ENCODE measurements around the gene NCOA1. TPM values are rescaled to one million over a fixed set of nuclear protein-coding genes. Genes with fewer than 3 reads are reported as not detected.

The NCOA1 gene
- total RNA-seq, 1 experiment from 2014 or later, result 11.6 TPM

DNA sequence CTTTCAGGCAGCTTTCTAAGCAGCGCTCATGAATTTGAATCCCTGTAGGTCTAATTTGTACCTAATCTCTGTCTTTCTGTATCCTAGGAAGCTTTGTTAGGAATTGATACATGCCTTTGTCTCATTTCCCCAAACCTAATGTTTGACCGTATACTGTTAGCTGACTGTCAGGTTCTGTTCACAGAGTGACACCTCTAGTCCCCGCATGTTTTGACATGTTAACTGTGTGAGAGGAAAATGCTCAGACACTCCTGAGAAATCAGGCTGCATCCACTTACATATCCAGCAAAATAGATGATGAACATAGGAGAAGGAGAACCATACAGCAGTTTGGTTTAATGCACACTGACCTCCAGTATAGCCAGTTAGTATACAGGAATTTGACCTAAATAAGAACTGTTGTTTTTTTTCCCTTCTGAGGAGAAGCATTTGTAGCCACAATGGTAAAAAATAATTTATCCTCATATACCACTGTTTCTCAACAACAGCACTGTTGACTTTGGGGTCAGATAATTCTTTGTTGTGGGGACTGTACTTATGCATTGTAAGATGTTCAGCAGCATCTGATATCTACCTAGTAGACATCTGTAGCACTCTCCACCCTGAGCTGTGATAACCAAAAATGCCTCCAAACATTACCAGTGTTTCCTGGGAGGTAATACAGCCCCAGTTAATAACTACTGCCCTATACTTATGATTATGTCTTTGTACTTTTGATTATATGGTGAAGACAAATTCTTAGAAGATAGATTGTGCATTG is 130.9 kb downstream of the NCOA1 start:
- H3K36me3 ChIP-seq (ENCODE audit: low read depth), result no peaks in the 10 kb centered on the region
- no peaks in the 10 kb centered on the region; the same call in none of the 2 replicates for H3K9me2 ChIP-seq (ENCODE audit: insufficient read depth)
- H2AFZ ChIP-seq, result no peak overlapping the region
- no peaks in the 10 kb centered on the region for H3F3A ChIP-seq (ENCODE audit: insufficient read depth, low read depth)
- POLR2A ChIA-PET (ENCODE audit: unreplicated experiment), result no interaction called here
- CTCF ChIA-PET, result no interaction called here
- no peaks in the 10 kb centered on the region for H3K27me3 ChIP-seq (ENCODE audit: insufficient read depth, low read depth)
- DNase-seq, result no peak
- H3K27ac ChIP-seq, result no peak overlapping the region
- H3K4me2 ChIP-seq, result no peak overlapping the region
- H4K20me1 ChIP-seq (ENCODE audit: insufficient read depth), result peaks cover 5% of the 10 kb centered on the region; the same call in 1 of the 2 replicates
- no peaks in the 10 kb centered on the region for H3K9me3 ChIP-seq (ENCODE audit: insufficient read depth, low read depth)
- intact Hi-C loops (cut with micrococcal nuclease; ENCODE audit: unreplicated experiment), result no loop called here
- BruUV-seq (replicated peaks), result no TSS peak
- TF ChIP-seq, protein P1, sequence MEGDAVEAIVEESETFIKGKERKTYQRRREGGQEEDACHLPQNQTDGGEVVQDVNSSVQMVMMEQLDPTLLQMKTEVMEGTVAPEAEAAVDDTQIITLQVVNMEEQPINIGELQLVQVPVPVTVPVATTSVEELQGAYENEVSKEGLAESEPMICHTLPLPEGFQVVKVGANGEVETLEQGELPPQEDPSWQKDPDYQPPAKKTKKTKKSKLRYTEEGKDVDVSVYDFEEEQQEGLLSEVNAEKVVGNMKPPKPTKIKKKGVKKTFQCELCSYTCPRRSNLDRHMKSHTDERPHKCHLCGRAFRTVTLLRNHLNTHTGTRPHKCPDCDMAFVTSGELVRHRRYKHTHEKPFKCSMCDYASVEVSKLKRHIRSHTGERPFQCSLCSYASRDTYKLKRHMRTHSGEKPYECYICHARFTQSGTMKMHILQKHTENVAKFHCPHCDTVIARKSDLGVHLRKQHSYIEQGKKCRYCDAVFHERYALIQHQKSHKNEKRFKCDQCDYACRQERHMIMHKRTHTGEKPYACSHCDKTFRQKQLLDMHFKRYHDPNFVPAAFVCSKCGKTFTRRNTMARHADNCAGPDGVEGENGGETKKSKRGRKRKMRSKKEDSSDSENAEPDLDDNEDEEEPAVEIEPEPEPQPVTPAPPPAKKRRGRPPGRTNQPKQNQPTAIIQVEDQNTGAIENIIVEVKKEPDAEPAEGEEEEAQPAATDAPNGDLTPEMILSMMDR (conservative IDR thresholded peaks at IDR 0.05), result no peak
- no peak for TF ChIP-seq EZH2 (IDR thresholded peaks at IDR 0.05; ENCODE audit: low read depth)
- no peak overlapping the region for H3K4me3 ChIP-seq
- no peaks in the 10 kb centered on the region for H3K79me2 ChIP-seq (ENCODE audit: low read depth)
- no peaks in the 10 kb centered on the region for H3K4me1 ChIP-seq (replicated peaks; ENCODE audit: insufficient read depth)

- peaks cover 5% of the 10 kb centered on the region; the same call in 1 of the 2 replicates for H4K20me1 ChIP-seq (ENCODE audit: insufficient read depth)
- ChIA-PET POLR2A (ENCODE audit: unreplicated experiment) (interaction anchor here (0.6 kb wide), 1 partner anchor 202 kb away, joined by 7 read pairs; no protein-coding TSS in a partner anchor), CTCF (no interaction called here)
- no peaks in the 10 kb centered on the region for H3K27me3 ChIP-seq (ENCODE audit: insufficient read depth, low read depth)
- H2AFZ ChIP-seq, result no peak overlapping the region
- BruUV-seq (replicated peaks), result no TSS peak
- H3F3A ChIP-seq (ENCODE audit: insufficient read depth, low read depth), result no peaks in the 10 kb centered on the region
- no peak for DNase-seq
- intact Hi-C loops (cut with micrococcal nuclease; ENCODE audit: unreplicated experiment), result no loop called here
- H3K79me2 ChIP-seq (ENCODE audit: low read depth), result no peaks in the 10 kb centered on the region
- no peak overlapping the region for H3K4me2 ChIP-seq
- H3K36me3 ChIP-seq (ENCODE audit: low read depth), result no peaks in the 10 kb centered on the region
- TF ChIP-seq EZH2 (IDR thresholded peaks at IDR 0.05; ENCODE audit: low read depth), result no peak
- TF ChIP-seq, protein P1 (conservative IDR thresholded peaks at IDR 0.05), result no peak
- H3K4me1 ChIP-seq (replicated peaks; ENCODE audit: insufficient read depth), result no peaks in the 10 kb centered on the region
- no peak overlapping the region for H3K4me3 ChIP-seq
- H3K27ac ChIP-seq, result no peak overlapping the region
- no peaks in the 10 kb centered on the region for H3K9me3 ChIP-seq (ENCODE audit: insufficient read depth, low read depth)
- no peaks in the 10 kb centered on the region; the same call in 1 of the 2 replicates for H3K9me2 ChIP-seq (ENCODE audit: insufficient read depth)
Observed at GRCh38 chr2:24623535-24623934, 132.5 kb downstream of the NCOA1 start.

DNA sequence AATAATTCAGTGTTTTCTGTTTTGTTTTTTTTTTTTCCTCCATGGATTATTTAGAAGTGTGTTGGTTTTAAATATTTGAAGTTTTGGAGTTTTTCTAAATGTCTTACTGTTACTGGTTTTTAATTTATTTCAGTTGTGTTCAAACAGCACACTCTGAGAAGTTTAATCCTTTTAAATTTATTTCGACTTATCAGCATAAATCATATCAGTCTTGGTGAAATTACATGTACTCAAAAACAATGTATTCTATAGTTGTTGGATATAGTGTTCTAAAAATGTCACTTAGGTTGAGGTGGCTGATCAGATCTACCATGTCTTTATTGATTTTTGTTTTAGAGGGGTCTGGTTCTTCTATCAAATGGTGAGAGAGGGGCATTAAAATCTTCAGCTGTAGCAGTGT is 134.7 kb downstream of the NCOA1 start:
- no peaks in the 10 kb centered on the region for H3F3A ChIP-seq (ENCODE audit: insufficient read depth, low read depth)
- BruUV-seq (replicated peaks), result no TSS peak
- H3K9me2 ChIP-seq (ENCODE audit: insufficient read depth), result no peaks in the 10 kb centered on the region; the same call in 1 of the 2 replicates
- DNase-seq, result no peak
- H3K79me2 ChIP-seq (ENCODE audit: low read depth), result no peaks in the 10 kb centered on the region
- H3K4me2 ChIP-seq, result no peak overlapping the region
- no peaks in the 10 kb centered on the region for H3K4me1 ChIP-seq (replicated peaks; ENCODE audit: insufficient read depth)
- TF ChIP-seq EZH2 (IDR thresholded peaks at IDR 0.05; ENCODE audit: low read depth), result no peak
- TF ChIP-seq, protein P1 (conservative IDR thresholded peaks at IDR 0.05), result no peak
- no peak overlapping the region for H3K4me3 ChIP-seq
- H4K20me1 ChIP-seq (ENCODE audit: insufficient read depth), result no peaks in the 10 kb centered on the region
- intact Hi-C loops (cut with micrococcal nuclease; ENCODE audit: unreplicated experiment), result no loop called here
- CTCF ChIA-PET, result no interaction called here
- no peak overlapping the region for H3K27ac ChIP-seq
- POLR2A ChIA-PET (ENCODE audit: unreplicated experiment), result no interaction called here
- H2AFZ ChIP-seq, result no peak overlapping the region
- H3K36me3 ChIP-seq (ENCODE audit: low read depth), result no peaks in the 10 kb centered on the region
- H3K9me3 ChIP-seq (ENCODE audit: insufficient read depth, low read depth), result no peaks in the 10 kb centered on the region
- H3K27me3 ChIP-seq (ENCODE audit: insufficient read depth, low read depth), result no peaks in the 10 kb centered on the region
